IPS-11a (cell line): Measurements from ENCODE around the gene DUSP8.
"Not testable (repeated sequence)": the region's sequence is repeated elsewhere in the genome, so short reads cannot be mapped to it uniquely, and the experiment has no call there.

Source experiments
- H3K4me3 ChIP-seq: one replicate; pipeline ENCODE4 v1.5.1; 2013; ENCODE audit warnings: low read depth, low read length, control low read depth

DUSP8 gene

DNA sequence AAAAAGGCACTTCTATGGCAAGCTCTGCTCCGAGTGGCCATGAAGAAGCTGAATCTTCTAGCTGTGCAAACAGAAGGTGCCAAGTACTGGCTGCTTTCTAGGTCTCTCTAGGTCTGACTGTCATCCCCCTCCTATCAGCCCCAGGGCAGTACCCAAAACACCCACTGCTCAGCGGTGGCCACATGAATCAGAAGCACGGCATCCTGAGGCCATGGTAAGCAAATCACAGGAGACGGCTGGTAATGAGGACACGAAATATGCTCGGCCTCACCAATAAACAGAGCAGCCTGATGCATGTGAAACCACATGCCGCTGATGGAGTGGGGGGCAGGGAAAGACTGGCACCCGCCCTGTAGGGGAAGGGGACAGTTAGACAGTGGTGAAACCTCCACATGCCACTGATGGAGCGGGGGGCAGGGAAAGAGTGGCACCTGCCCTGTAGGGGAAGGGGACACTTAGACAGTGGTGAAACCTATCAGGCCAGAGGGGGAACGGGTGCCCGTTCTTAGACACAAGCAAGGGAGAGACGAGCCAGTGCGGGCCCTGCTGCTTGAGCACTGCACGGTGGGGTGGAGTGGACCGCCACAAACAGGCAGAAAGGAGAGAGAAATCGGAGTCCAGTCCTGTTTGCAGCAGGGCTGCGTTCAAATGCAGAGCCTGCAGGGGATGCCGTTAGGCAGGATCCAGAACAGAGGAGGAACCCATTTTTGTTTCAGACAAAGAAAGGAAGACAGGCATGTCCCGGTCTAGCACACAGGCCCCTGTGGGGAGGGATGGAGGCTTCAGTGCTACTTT lies 55.6 kb downstream of the DUSP8 start:
- no peak overlapping the region for H3K4me3 ChIP-seq

GRCh38 chr11:1515082-1516060 lies 56.7 kb downstream of the DUSP8 start:
- no peak overlapping the region for H3K4me3 ChIP-seq

GRCh38 chr11:1514336-1515061 lies 57.6 kb downstream of the DUSP8 start:
- no peak overlapping the region for H3K4me3 ChIP-seq

DNA sequence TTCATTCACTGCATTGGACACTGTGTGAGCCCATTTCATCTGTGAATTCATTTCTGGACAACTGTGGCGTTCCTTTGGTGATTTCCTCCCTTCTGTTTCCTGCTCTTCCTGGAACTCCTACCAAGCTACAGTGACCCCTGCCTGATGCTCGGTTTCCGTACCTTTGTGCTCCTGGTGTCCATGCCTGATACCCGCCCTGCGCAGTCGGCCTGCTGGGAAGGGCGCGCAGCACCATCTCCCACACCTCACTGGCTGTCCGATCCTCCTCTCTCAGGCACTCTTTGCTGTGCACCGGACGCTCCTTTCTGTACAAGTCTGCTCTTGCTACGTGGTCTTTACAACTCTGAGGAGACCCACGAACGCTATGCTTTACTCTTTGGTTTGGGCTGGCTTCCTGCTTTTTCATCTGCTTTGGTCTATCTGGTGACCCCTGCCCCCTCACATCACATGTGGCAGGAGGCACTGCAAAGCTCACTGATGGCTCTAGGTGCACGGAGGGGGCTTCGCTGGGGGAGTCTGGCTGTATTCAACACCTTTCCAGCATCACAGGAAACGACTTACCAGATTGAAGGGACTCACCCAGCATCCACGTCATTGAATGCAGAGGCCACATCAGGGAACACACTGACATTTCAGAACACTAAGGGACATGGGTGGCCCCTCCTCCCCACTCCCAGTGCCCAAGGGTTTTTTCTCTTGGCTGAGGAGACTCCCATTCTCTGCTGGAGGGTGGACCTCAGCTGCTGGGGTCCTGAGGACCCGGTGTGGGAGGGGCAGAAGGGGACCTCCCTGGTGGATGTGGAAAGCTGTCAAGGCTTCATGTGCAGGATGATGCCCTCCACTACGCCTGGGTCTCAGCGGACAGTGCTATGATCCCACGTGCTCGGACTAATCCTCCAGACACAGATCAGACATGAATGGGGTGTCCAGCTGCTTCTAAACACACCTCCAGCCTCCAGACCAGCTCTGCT lies 58.5 kb downstream of the DUSP8 start:
- H3K4me3 ChIP-seq = no peak overlapping the region

DNA sequence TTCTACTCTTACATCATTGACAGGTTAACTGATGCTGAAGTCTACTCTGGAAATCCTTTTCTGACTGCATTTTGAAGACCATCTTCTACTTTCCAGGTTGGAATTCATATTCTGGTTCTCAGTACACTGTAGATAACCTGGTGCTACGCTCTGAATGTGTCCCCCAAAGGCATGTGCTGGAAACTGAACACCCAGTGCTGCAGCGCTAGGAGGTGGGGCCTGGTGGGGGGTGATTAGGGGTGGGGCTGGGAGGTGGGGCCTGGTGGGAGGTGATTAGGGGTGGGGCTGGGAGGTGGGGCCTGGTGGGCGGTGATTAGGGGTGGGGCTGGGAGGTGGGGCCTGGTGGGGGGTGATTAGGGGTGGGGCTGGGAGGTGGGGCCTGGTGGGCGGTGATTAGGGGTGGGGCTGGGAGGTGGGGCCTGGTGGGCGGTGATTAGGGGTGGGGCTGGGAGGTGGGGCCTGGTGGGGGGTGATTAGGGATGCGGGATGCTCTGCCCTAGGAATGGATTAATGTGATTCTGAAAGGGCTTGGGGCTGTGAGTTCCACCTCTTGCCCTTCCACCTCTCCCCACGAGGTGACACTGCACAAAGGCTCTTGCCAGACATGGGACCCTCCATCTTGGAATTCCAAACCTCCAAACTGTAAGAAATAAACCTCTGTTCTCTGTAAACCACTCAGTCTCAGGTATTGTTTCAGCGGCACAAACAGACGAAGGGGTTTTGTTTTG lies 59.4 kb downstream of the DUSP8 start:
- H3K4me3 ChIP-seq = not testable (repeated sequence)

DNA sequence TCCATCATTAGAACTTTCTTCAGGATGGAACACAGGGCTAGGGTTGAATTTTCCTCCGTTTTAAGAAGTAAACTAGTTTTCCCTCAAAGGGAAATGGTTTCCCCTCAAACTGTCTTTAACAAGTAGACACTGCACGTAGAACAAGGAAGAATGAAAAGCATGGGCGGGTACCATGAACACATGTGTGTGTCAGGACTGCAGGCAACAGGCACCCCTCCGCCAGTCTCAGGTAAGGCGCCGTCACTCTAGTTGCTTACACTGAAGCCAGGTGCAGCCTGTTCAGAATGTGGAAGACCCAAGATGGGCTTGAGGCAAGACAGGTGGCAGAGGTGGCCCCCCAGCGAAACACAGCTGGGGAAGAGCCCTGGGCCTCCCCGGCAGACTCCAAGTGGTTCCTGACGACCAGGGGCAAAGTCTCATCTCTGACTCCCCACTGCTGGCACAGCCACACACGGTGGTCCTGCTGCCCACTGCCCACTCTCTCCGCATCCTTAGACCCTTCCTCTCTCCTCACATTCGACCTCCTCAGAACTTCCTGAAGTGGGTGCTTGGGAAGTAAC lies 60.1 kb downstream of the DUSP8 start:
- H3K4me3 ChIP-seq = no peak overlapping the region

- H3K4me3 ChIP-seq = no peak overlapping the region
These were observed 61.1 kb downstream of the DUSP8 start for GRCh38 chr11:1510928-1511327.

GRCh38 chr11:1510351-1510750 lies 61.7 kb downstream of the DUSP8 start:
- not testable (repeated sequence) for H3K4me3 ChIP-seq

- no peak overlapping the region for H3K4me3 ChIP-seq
These were observed 62.3 kb downstream of the DUSP8 start for GRCh38 chr11:1509626-1510255.

- H3K4me3 ChIP-seq = no peak overlapping the region
These were observed 63.1 kb downstream of the DUSP8 start for GRCh38 chr11:1508986-1509385.

- no peak overlapping the region for H3K4me3 ChIP-seq
These were observed 63.6 kb downstream of the DUSP8 start for GRCh38 chr11:1508491-1508891.

DNA sequence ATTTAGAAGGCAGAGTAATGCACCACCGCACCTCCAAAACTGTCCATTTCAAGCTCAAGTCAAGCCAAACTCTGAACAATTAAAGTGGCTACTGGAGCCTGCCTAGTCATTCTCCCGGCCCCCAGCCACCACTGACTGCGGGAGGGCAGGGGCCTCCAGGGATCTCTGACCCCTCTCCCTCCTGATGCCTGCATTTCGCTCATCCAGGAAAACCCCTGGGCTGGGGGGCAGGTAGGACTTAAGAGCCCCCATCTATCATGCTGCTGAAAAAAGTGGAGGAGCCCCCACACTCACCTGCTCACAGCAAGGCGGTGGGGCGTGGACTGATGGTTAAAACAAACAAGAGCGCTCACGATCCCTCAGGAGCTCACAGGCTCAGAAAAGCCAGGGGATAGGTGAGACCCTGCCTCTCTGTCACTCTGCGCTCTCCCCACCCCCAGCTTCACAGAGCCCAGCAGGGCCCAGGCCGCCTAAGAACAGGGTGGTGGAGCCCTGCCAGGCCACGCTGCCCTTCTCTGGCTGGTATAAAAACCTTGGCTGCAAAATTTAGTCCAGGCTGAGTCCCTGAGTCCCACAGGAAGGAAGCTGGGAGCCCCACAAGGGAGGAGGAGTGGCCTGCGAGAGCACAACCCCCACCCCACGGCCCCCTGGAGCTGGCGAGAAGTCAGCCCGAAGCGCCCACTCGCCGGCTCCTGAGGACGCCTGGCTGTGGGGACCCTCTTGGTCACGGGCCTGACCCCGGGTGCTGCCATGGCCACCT lies 64.5 kb downstream of the DUSP8 start:
- no peak overlapping the region for H3K4me3 ChIP-seq

- H3K4me3 ChIP-seq = no peak overlapping the region
These were observed 65.1 kb downstream of the DUSP8 start for GRCh38 chr11:1506981-1507380.

DNA sequence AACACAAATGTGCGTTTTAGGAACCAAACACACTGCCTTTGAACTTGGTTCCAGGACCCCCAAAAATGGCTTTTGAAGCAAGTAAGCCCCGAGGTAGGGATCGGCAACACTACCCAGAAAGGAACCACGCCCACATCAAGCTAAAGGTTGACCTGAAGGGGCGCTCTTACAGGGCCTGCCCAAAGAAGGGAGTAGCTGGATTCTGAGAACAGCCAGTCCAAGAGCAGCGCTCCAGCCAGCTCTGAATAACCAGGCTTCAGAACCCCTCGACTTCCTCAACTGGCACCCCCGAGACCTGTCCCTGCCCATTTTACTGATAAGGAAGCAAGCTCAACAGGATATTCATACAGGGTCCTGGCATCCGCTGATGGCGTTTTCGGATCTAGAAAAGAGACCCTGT lies 66.6 kb downstream of the DUSP8 start:
- H3K4me3 ChIP-seq = no peak overlapping the region

- no peak overlapping the region for H3K4me3 ChIP-seq
These were observed 67.3 kb downstream of the DUSP8 start for GRCh38 chr11:1504581-1505290.

DNA sequence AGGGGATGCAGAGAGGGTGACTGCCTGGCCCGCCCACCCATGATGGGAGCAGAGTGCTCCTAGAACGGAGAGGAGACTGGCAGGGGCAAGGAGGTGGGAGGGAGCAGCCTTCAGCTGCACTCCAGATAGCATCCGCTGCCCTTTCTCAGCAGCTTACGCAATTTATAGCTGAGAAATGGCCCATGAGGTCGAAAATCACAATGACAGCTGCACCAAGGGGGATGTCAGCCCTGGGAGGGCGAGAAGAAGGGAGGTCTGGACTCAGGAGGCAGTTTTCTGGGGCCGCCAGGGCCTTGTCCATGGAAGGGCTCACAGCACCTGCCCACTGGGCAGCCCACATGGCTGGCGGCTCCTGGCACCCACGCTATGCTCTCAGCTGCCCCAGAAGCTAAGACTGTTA lies 67.9 kb downstream of the DUSP8 start:
- no peak overlapping the region for H3K4me3 ChIP-seq
